Measurements from ENCODE around the gene PACRG.

The PACRG gene

GRCh38 chr6:162798546-162799266 lies 70.9 kb downstream of the PACRG start:
- peak; percentile 17 for DNase-seq (ENCODE audit: low read depth)
- TF ChIP-seq, protein P1, sequence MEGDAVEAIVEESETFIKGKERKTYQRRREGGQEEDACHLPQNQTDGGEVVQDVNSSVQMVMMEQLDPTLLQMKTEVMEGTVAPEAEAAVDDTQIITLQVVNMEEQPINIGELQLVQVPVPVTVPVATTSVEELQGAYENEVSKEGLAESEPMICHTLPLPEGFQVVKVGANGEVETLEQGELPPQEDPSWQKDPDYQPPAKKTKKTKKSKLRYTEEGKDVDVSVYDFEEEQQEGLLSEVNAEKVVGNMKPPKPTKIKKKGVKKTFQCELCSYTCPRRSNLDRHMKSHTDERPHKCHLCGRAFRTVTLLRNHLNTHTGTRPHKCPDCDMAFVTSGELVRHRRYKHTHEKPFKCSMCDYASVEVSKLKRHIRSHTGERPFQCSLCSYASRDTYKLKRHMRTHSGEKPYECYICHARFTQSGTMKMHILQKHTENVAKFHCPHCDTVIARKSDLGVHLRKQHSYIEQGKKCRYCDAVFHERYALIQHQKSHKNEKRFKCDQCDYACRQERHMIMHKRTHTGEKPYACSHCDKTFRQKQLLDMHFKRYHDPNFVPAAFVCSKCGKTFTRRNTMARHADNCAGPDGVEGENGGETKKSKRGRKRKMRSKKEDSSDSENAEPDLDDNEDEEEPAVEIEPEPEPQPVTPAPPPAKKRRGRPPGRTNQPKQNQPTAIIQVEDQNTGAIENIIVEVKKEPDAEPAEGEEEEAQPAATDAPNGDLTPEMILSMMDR (conservative IDR thresholded peaks at IDR 0.05; ENCODE audit: low read depth, low read length) = no peak
- no peak overlapping the region for H3K4me3 ChIP-seq (ENCODE audit: low read depth, low read length)

- H3K4me3 ChIP-seq (ENCODE audit: low read depth, low read length) = no peak overlapping the region
- no peak for DNase-seq (ENCODE audit: low read depth)
- TF ChIP-seq, protein P1 (conservative IDR thresholded peaks at IDR 0.05; ENCODE audit: low read depth, low read length) = no peak
Measured at GRCh38 chr6:162814426-162814973, 86.7 kb downstream of the PACRG start.

DNA sequence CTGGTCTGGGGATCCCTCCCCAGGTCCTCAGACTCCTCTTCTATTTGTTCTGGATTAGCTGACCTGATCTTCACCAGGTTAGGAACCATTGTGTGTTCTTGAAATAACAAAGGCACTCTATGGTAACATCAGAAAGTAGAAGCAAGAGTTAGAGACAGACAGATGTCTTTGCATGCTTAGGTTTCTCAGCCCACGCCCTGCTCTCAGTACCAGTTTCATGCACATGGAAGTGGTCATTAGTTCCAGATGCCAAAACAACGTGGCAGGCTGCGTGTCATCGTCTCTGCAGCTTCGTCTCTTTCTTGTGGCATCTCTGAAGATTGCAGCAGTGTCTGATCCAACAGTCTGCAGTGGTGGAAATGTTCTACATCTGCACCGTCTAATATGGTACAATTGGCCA lies 89.4 kb downstream of the PACRG start:
- H3K4me3 ChIP-seq (ENCODE audit: low read depth, low read length) = no peak overlapping the region
- TF ChIP-seq, protein P1 (conservative IDR thresholded peaks at IDR 0.05; ENCODE audit: low read depth, low read length) = no peak

GRCh38 chr6:162819284-162819683 lies 91.5 kb downstream of the PACRG start:
- DNase-seq (ENCODE audit: low read depth) = no peak
- H3K4me3 ChIP-seq (ENCODE audit: low read depth, low read length) = no peak overlapping the region
- TF ChIP-seq, protein P1 (conservative IDR thresholded peaks at IDR 0.05; ENCODE audit: low read depth, low read length) = no peak

More for the DNA sequence above, 89.4 kb downstream of the PACRG start:
- DNase-seq (ENCODE audit: low read depth) = no peak

GRCh38 chr6:162821102-162821501 lies 93.3 kb downstream of the PACRG start:
- TF ChIP-seq, protein P1 (conservative IDR thresholded peaks at IDR 0.05; ENCODE audit: low read depth, low read length) = no peak

GRCh38 chr6:162825597-162825996 lies 97.8 kb downstream of the PACRG start:
- DNase-seq (ENCODE audit: low read depth) = peak; percentile 1
- H3K4me3 ChIP-seq (ENCODE audit: low read depth, low read length) = no peak overlapping the region
- TF ChIP-seq, protein P1 (conservative IDR thresholded peaks at IDR 0.05; ENCODE audit: low read depth, low read length) = no peak

More at GRCh38 chr6:162821102-162821501, 93.3 kb downstream of the PACRG start:
- DNase-seq (ENCODE audit: low read depth) = no peak
- H3K4me3 ChIP-seq (ENCODE audit: low read depth, low read length) = no peak overlapping the region

Data from choroid plexus epithelial cell (primary cell).